ENCODE data around the gene EEF1AKMT3. TPM values are rescaled to one million over a fixed set of nuclear protein-coding genes. Genes with fewer than 3 reads are reported as not detected.

Gene EEF1AKMT3
- polyA plus RNA-seq, 2 of the 4 experiments (the other 2 are of a cell fraction), result 7.3 to 15.8 TPM

DNA sequence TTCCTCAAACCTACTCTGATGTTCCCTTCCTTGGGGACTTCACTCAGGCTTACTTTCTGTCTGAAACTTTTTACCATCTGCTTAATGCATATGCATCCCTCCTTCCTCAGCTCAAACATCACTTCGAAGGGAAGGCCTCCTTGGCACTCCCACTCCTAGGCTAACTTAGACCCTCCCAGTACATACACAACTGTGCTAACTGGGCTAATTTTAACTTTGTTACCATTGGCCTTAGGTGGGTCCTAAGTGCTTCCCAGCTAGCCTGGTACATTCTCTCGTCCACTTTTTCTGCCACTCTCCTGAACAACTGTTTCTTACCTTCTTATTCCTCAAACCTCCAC, 3.8 kb downstream of the EEF1AKMT3 start:
- Histone ChIP-seq H3K4me2 (no peak overlapping the region), H3K27ac (no peak overlapping the region), H3K4me3 (no peak overlapping the region), H3K9me3 (no peaks in the 10 kb centered on the region), H3K4me1 (peaks cover 8% of the 10 kb centered on the region; the same call in 1 of the 3 replicates)
- ChIA-PET CTCF (interaction anchor here (1.0 to 2.7 kb wide), 5 partner anchors 9 to 25 kb away, joined by 3 to 16 read pairs (median 5); no protein-coding TSS in a partner anchor), POLR2A (no interaction called here)
- WGBS (ENCODE audit: missing lambda C conversion rate), result 81% methylated on average over 2 of the region's 2 CpGs
- TF ChIP-seq ZNF302 (CRISPR knock-in tag; IDR thresholded peaks at IDR 0.05) (no peak), HOXA7 (CRISPR knock-in tag; IDR thresholded peaks at IDR 0.05) (no peak), REST (IDR thresholded peaks at IDR 0.05) (no peak), JUNB (IDR thresholded peaks at IDR 0.05) (no peak), KDM5A (IDR thresholded peaks at IDR 0.05) (no peak), CEBPB (IDR thresholded peaks at IDR 0.05) (no peak), EP300 (IDR thresholded peaks at IDR 0.05) (no peak), CBX2 (IDR thresholded peaks at IDR 0.05; ENCODE audit: borderline replicate concordance, low read depth) (no peak), CHD2 (IDR thresholded peaks at IDR 0.05; ENCODE audit: low read length, partially characterized antibody) (no peak), EHMT2 (IDR thresholded peaks at IDR 0.05; ENCODE audit: low read depth) (no peak)
- TF ChIP-seq, protein P1, sequence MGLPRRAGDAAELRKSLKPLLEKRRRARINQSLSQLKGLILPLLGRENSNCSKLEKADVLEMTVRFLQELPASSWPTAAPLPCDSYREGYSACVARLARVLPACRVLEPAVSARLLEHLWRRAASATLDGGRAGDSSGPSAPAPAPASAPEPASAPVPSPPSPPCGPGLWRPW (IDR thresholded peaks at IDR 0.05), result no peak
- no peak for ATAC-seq
- no peak for DNase-seq (ENCODE audit: low read depth in 1 of 2, low spot score in 1 of 2)
- FAIRE-seq, result no peak

GRCh38 chr12:57777367-57777766, 5.0 kb downstream of the EEF1AKMT3 start:
- DNase-seq (ENCODE audit: low read depth in 1 of 2, low spot score in 1 of 2), result no peak
- TF ChIP-seq HEYL (CRISPR knock-in tag; IDR thresholded peaks at IDR 0.05), result no peak
- no peak for TF ChIP-seq FOSB (CRISPR knock-in tag; IDR thresholded peaks at IDR 0.05)
- TF ChIP-seq JUNB (IDR thresholded peaks at IDR 0.05), result no peak
- TF ChIP-seq, protein P2, sequence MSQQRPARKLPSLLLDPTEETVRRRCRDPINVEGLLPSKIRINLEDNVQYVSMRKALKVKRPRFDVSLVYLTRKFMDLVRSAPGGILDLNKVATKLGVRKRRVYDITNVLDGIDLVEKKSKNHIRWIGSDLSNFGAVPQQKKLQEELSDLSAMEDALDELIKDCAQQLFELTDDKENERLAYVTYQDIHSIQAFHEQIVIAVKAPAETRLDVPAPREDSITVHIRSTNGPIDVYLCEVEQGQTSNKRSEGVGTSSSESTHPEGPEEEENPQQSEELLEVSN (IDR thresholded peaks at IDR 0.05; ENCODE audit: borderline replicate concordance, low read depth), result no peak
- TF ChIP-seq NR3C1 (IDR thresholded peaks at IDR 0.05), result no peak
- no peak for TF ChIP-seq HOXB13 (CRISPR knock-in tag; IDR thresholded peaks at IDR 0.05; ENCODE audit: low read depth)
- TF ChIP-seq ZNF302 (CRISPR knock-in tag; IDR thresholded peaks at IDR 0.05), result no peak
- no peak for TF ChIP-seq CHD4 (IDR thresholded peaks at IDR 0.05; ENCODE audit: borderline replicate concordance)
- H3K27ac ChIP-seq, result no peak overlapping the region
- 97% methylated on average over 7 of the region's 7 CpGs for WGBS (ENCODE audit: missing lambda C conversion rate)
- no peak for FAIRE-seq
- no peak overlapping the region for H3K4me2 ChIP-seq
- peaks cover 7% of the 10 kb centered on the region; the same call in 1 of the 3 replicates for H3K4me1 ChIP-seq
- ChIA-PET CTCF (interaction anchor here (0.7 to 3.0 kb wide), 5 partner anchors 10 to 25 kb away, joined by 3 to 9 read pairs (median 3); no protein-coding TSS in a partner anchor), POLR2A (no interaction called here)
- no peaks in the 10 kb centered on the region for H3K9me3 ChIP-seq
- H3K4me3 ChIP-seq, result no peak overlapping the region
- no peak for ATAC-seq

DNA sequence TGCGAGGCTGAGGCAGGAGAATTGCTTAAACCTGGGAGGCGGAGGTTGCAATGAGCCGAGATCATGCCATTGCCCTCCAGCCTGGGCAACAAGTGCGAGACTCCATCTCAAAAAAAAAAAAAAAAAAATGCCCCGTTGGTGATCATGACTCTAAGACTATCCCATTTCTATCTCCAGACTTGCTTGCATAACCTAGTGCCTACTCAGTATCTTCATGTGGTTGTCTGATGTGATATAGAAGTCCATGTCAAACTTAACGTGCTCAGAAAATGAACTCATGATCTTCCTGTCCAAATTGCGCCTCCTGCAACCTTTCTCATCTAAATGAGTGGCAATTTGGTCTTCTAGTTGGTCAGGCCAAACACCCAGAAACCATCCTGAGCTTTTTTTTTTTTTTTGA, 5.5 kb downstream of the EEF1AKMT3 start:
- ChIA-PET CTCF (interaction anchor here (1.2 to 4.1 kb wide), 7 partner anchors 11 to 128 kb away, joined by 3 to 33 read pairs (median 9); partner anchors contain the start of genes CYP27B1 and MARCHF9), POLR2A (no interaction called here)
- WGBS (ENCODE audit: missing lambda C conversion rate), result 90% methylated on average over 7 of the region's 7 CpGs
- H3K4me2 ChIP-seq, result no peak overlapping the region
- DNase-seq (ENCODE audit: low read depth in 1 of 2, low spot score in 1 of 2) (no peak), FAIRE-seq (no peak), ATAC-seq (no peak)
- H3K4me1 ChIP-seq, result peaks cover 7% of the 10 kb centered on the region; the same call in 1 of the 3 replicates
- no peak overlapping the region for H3K27ac ChIP-seq
- no peak overlapping the region for H3K4me3 ChIP-seq
- no peaks in the 10 kb centered on the region for H3K9me3 ChIP-seq
- no peak for TF ChIP-seq HEYL (CRISPR knock-in tag; IDR thresholded peaks at IDR 0.05)
- TF ChIP-seq EP300 (IDR thresholded peaks at IDR 0.05), result no peak
- TF ChIP-seq, protein P3, sequence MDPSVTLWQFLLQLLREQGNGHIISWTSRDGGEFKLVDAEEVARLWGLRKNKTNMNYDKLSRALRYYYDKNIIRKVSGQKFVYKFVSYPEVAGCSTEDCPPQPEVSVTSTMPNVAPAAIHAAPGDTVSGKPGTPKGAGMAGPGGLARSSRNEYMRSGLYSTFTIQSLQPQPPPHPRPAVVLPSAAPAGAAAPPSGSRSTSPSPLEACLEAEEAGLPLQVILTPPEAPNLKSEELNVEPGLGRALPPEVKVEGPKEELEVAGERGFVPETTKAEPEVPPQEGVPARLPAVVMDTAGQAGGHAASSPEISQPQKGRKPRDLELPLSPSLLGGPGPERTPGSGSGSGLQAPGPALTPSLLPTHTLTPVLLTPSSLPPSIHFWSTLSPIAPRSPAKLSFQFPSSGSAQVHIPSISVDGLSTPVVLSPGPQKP (IDR thresholded peaks at IDR 0.05; ENCODE audit: low read depth, low read length), result no peak
- TF ChIP-seq, protein P2 (IDR thresholded peaks at IDR 0.05; ENCODE audit: borderline replicate concordance, low read depth), result no peak
- no peak for TF ChIP-seq REST (IDR thresholded peaks at IDR 0.05)
- no peak for TF ChIP-seq CTCF (IDR thresholded peaks at IDR 0.05)
